PC-3 (cell line): Measurements from ENCODE around the gene IFITM2.

Source experiments
- CTCF ChIP-seq: fragments of 300-600 bp; sonication (generic); conservative IDR thresholded peaks from 2 replicates; pipeline ENCODE4 v1.5.1; 2017; ENCODE audit warnings: antibody characterized with exemption, low read depth, mild to moderate bottlenecking, low read length
- EZH2 ChIP-seq: fragments of 300-600 bp; sonication (generic); IDR thresholded peaks from one replicate; pipeline ENCODE4 v1.6.1; 2017; ENCODE audit warnings: antibody characterized with exemption, mild to moderate bottlenecking, low read length; ENCODE audit not compliant: unreplicated experiment
- EZH2phosphoT487 ChIP-seq: fragments of 300-600 bp; sonication (generic); IDR thresholded peaks from 2 replicates; pipeline ENCODE4 v1.6.1; 2018; ENCODE audit warnings: mild to moderate bottlenecking, antibody characterized with exemption, low read length, borderline replicate concordance

GRCh38 chr11:279040-279965, 28.3 kb upstream of the IFITM2 start:
- TF ChIP-seq EZH2 (no peak), CTCF (no peak), EZH2phosphoT487 (no peak)
